SK-N-SH (cell line): ENCODE measurements around the gene PERM1. TPM values are rescaled to one million over a fixed set of nuclear protein-coding genes. Genes with fewer than 3 reads are reported as not detected.

Experiments used
- CTCF ChIA-PET: fragments of 300-600, 350-600 bp; formaldehyde crosslinking; extraction: SDS; loops from one replicate; lab custom pipeline; 2021; lab: Yijun Ruan, JAX
- POLR2A ChIA-PET: fragments of 350-600 bp; sonication (Branson Sonifier 250); formaldehyde crosslinking; extraction: SDS; loops from one replicate; lab custom pipeline; 2020; ENCODE audit warnings: antibody characterized with exemption, inconsistent platforms; lab: Yijun Ruan, JAX
- DNase-seq: peaks from one replicate; pipeline ENCODE4 v3.0.0; 2012
- H2AFZ ChIP-seq: fragments of 200-600 bp; sonication (generic); 2 replicates; pipeline ENCODE4 v1.8.1; 2016; ENCODE audit warnings: antibody characterized with exemption, mild to moderate bottlenecking, low read depth
- H3F3A ChIP-seq: fragments of 200-600 bp; sonication (generic); replicated peaks from 2 replicates; pipeline ENCODE3; 2016; ENCODE audit warnings: antibody characterized with exemption, mild to moderate bottlenecking; ENCODE audit not compliant: insufficient read depth
- H3K27ac ChIP-seq, 2 experiments: fragments of 200-500 bp in 1 of 2; fragments of 200-600 bp in 1 of 2; sonication (Bioruptor generic) in 1 of 2; sonication (generic), shearing (Covaris generic) in 1 of 2; 2 replicates each; pipeline versions ENCODE4 v1.5.1 to v1.6.1; 2014 to 2016; ENCODE audit warnings: low read depth in 2 of 2, inconsistent platforms in 1 of 2, low read length in 1 of 2, mild to moderate bottlenecking in 1 of 2, mixed read lengths in 1 of 2
- H3K27me3 ChIP-seq: fragments of 200-600 bp; sonication (generic), shearing (Covaris generic); 2 replicates; pipeline ENCODE4 v1.6.1; 2016; ENCODE audit warnings: mixed run types; ENCODE audit not compliant: insufficient read depth
- H3K36me3 ChIP-seq, 2 experiments: fragments of 200-500 bp in 1 of 2; fragments of 200-600 bp in 1 of 2; sonication (Bioruptor generic) in 1 of 2; sonication (generic) in 1 of 2; replicated peaks in 1 of 2; 2 replicates each; pipeline versions ENCODE3 to v1.5.1; 2014 to 2016; ENCODE audit warnings: low read length in 1 of 2, mild to moderate bottlenecking in 1 of 2; ENCODE audit not compliant: insufficient read depth in 2 of 2, control insufficient read depth in 1 of 2
- H3K4me1 ChIP-seq, 2 experiments: fragments of 200-500 bp in 1 of 2; fragments of 200-600 bp in 1 of 2; sonication (Bioruptor generic) in 1 of 2; sonication (generic), shearing (Covaris generic) in 1 of 2; 2 replicates each; pipeline versions ENCODE4 v1.5.1 to v1.6.1; 2014 to 2016; ENCODE audit warnings: low read depth in 1 of 2, low read length in 1 of 2, mixed run types in 1 of 2; ENCODE audit not compliant: insufficient read depth in 2 of 2, control insufficient read depth in 1 of 2
- H3K4me2 ChIP-seq: fragments of 200-600 bp; sonication (generic), shearing (Covaris generic); 2 replicates; pipeline ENCODE4 v1.6.1; 2017; ENCODE audit warnings: mixed run types
- H3K4me3 ChIP-seq, 2 experiments: fragments of 200-500 bp in 1 of 2; fragments of 200-600 bp in 1 of 2; sonication (Bioruptor generic) in 1 of 2; sonication (generic), shearing (Covaris generic) in 1 of 2; 2 replicates each; pipeline versions ENCODE4 v1.5.1 to v1.8.1; 2014 to 2016; ENCODE audit warnings: low read depth in 2 of 2, inconsistent platforms in 1 of 2, low read length in 1 of 2, mild to moderate bottlenecking in 1 of 2, mixed read lengths in 1 of 2, moderate library complexity in 1 of 2
- H3K79me2 ChIP-seq: fragments of 200-600 bp; sonication (generic); 2 replicates; pipeline ENCODE4 v1.8.1; 2017; ENCODE audit warnings: mild to moderate bottlenecking; ENCODE audit not compliant: insufficient read depth
- H3K9ac ChIP-seq: fragments of 200-600 bp; sonication (generic); 2 replicates; pipeline ENCODE4 v1.6.1; 2017; ENCODE audit warnings: mixed run types
- H3K9me2 ChIP-seq: fragments of 200-600 bp; sonication (generic); 2 replicates; pipeline ENCODE4 v1.6.1; 2017; ENCODE audit warnings: mixed run types
- H3K9me3 ChIP-seq: fragments of 200-600 bp; sonication (generic); 2 replicates; pipeline ENCODE4 v1.6.1; 2017; ENCODE audit warnings: mixed run types, mild to moderate bottlenecking, moderate library complexity
- H4K20me1 ChIP-seq: fragments of 200-600 bp; sonication (generic); 2 replicates; pipeline ENCODE4 v1.6.1; 2017; ENCODE audit warnings: mild to moderate bottlenecking, mixed run types; ENCODE audit not compliant: insufficient read depth
- ELF1 ChIP-seq: IDR thresholded peaks from 2 replicates; pipeline ENCODE4 v1.4.0; 2012
- EP300 ChIP-seq, 2 experiments: IDR thresholded peaks; 2 replicates each; pipeline versions ENCODE4 v1.4.0 to v1.6.1; 2012; ENCODE audit warnings: borderline replicate concordance in 1 of 2, low read depth in 1 of 2, low read length in 1 of 2
- EZH2phosphoT487 ChIP-seq: fragments of 200-600 bp; sonication (generic); IDR thresholded peaks from 2 replicates; pipeline ENCODE4 v1.6.1; 2017; ENCODE audit warnings: low read depth, mixed run types, mild to moderate bottlenecking, antibody characterized with exemption, moderate library complexity, borderline replicate concordance
- FOXJ3 ChIP-seq: sonication (generic); formaldehyde crosslinking; IDR thresholded peaks from 2 replicates; pipeline ENCODE4 v1.5.1; 2020; ENCODE audit warnings: mild to moderate bottlenecking, missing genetic modification reagents
- FOXM1 ChIP-seq: IDR thresholded peaks from 2 replicates; pipeline ENCODE4 v1.4.0; 2012; ENCODE audit warnings: low read depth, mild to moderate bottlenecking
- GABPA ChIP-seq: IDR thresholded peaks from 2 replicates; pipeline ENCODE4 v1.4.0; 2012; ENCODE audit warnings: low read depth, mild to moderate bottlenecking
- GATA2 ChIP-seq: sonication (generic); formaldehyde crosslinking; IDR thresholded peaks from 2 replicates; pipeline ENCODE4 v1.5.0; 2020; ENCODE audit warnings: mild to moderate bottlenecking, missing genetic modification reagents
- MEF2A ChIP-seq: IDR thresholded peaks from 2 replicates; pipeline ENCODE4 v1.4.0; 2012; ENCODE audit warnings: low read depth, borderline replicate concordance
- MXI1 ChIP-seq: IDR thresholded peaks from 2 replicates; pipeline ENCODE4 v1.6.1; 2012; ENCODE audit warnings: mild to moderate bottlenecking, low read depth, low read length, improper control_type of control experiment
- NFIC ChIP-seq: IDR thresholded peaks from 2 replicates; pipeline ENCODE4 v1.4.0; 2012; ENCODE audit warnings: borderline replicate concordance
- NRF1 ChIP-seq: IDR thresholded peaks from 2 replicates; pipeline ENCODE4 v1.6.1; 2012; ENCODE audit warnings: low read depth, mild to moderate bottlenecking, low read length
- POLR2AphosphoS5 ChIP-seq: IDR thresholded peaks from 2 replicates; pipeline ENCODE4 v1.6.1; 2012; ENCODE audit warnings: low read depth, low read length
- RCOR1 ChIP-seq: fragments of 150-350 bp; IDR thresholded peaks from 2 replicates; pipeline ENCODE4 v1.6.1; 2017; ENCODE audit warnings: antibody characterized with exemption, low read length
- RFX5 ChIP-seq: IDR thresholded peaks from 2 replicates; pipeline ENCODE4 v1.6.1; 2012; ENCODE audit warnings: mild to moderate bottlenecking, improper control_type of control experiment, low read length
- TAF1 ChIP-seq: IDR thresholded peaks from 2 replicates; pipeline ENCODE4 v1.6.1; 2012; ENCODE audit warnings: low read depth, mild to moderate bottlenecking, low read length, moderate library complexity, borderline replicate concordance
- YY1 ChIP-seq: IDR thresholded peaks from 2 replicates; pipeline ENCODE4 v1.4.0; 2012; ENCODE audit warnings: low read depth, mild to moderate bottlenecking
- WGBS: methylation state at CpG from one replicate; pipeline ENCODE4 v1.1.6; 2017; ENCODE audit warnings: low lambda C conversion rate; 5-methylcytosine and 5-hydroxymethylcytosine counted together
- polyA plus RNA-seq, 3 experiments: library from polyadenylated mRNA; depleted of rRNA; stranded (reverse); fragments of >200 nt; gene quantifications; 2 replicates each; pipeline ENCODE4 v1.2.3, GENCODE V29; 2012
- TF ChIP-seq, protein P1 (sequence below): fragments of 200-600 bp; sonication (generic); IDR thresholded peaks from 2 replicates; pipeline ENCODE4 v1.6.1; 2017; ENCODE audit warnings: antibody characterized with exemption, mild to moderate bottlenecking, moderate library complexity
- TF ChIP-seq, protein P2 (sequence below): IDR thresholded peaks from 2 replicates; pipeline ENCODE4 v1.4.0; 2012; ENCODE audit warnings: low read depth, borderline replicate concordance
- TF ChIP-seq, protein P3 (sequence below): fragments of 150-350 bp; IDR thresholded peaks from 2 replicates; pipeline ENCODE4 v1.6.1; 2017; ENCODE audit warnings: antibody characterized with exemption, low read length, low read depth, borderline replicate concordance
- TF ChIP-seq, protein P4 (sequence below): fragments of 150-350 bp; IDR thresholded peaks from 2 replicates; pipeline ENCODE4 v1.6.1; 2016; ENCODE audit warnings: mild to moderate bottlenecking, low read depth, low read length

The PERM1 gene
- polyA plus RNA-seq, 1 of the 3 experiments (the other 2 are of a cell fraction), result 0.25 TPM

DNA sequence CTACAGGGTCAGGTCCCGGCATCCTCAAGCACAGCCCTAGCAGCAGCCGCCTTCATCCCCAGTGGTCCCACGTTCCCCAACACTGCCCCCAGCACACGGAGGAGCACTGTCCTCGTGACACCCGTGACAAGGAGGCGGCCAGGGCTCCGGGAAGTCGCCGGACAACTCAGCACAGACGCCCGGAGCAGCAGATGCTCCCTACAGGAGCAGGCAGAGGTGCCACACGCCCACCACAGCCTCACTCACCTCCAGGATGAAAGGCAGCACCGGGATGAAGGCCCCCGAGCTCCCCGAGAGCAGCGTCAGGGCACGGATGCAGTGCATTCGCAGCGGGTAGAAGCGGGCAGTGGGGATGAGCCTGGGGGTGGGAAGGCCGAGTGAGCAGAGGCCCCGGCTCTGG is 31.0 kb downstream of the PERM1 start (continued):
- TF ChIP-seq GABPA, result no peak
- no peak for TF ChIP-seq ELF1
- no peak for TF ChIP-seq MEF2A

DNA sequence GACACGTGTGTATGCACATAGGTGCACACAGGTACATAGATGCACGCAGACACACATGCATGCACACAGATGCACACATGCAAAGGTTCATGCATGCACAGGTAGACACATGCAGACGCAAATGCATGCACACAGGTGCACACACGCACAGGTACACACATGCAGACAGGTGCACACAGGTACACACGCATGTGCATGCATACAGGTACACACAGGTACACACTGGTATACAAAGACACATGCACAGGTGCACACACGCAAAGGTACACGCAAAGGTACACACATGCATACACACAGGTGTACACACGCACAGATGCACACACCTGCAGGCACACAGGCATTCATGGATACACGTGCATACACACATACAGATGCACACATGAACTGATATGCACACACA is 31.6 kb downstream of the PERM1 start:
- WGBS, result 97% methylated on average over 7 of the region's 9 CpGs
- POLR2A ChIA-PET, result no interaction called here
- peaks cover 0 to 94% of the 10 kb centered on the region in 2 experiments for H3K36me3 ChIP-seq

DNA sequence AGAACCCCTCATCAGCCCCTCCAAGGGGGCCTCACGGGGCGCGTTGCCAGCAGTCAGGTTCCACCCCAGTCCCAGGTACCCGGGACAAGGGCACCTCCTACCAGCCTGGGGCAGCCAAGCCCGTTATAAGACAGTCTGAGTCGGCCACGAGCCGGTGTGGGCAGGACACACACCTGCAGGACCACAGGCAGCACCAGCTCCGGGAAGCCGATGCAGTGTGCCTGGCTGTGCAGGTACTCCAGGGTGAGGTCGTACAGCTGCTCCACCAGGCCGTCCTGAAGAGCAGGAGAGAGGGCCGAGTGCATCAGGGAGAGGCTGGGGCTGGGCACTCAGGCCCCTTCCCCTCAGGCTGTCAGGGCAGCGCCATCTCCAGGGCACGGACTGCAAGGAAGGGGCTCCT is 33.9 kb downstream of the PERM1 start:
- H3K9ac ChIP-seq, result no peak overlapping the region
- no peaks in the 10 kb centered on the region for H3K79me2 ChIP-seq
- ChIA-PET POLR2A (no interaction called here), CTCF (interaction anchor here (1.0 kb wide), 1 partner anchor 9 kb away, joined by 3 read pairs; no protein-coding TSS in a partner anchor)
- no peak overlapping the region for H2AFZ ChIP-seq
- 0 out of 2 replicates have a peak, but pooled peaks cover 11% of the 10 kb centered on the region for H4K20me1 ChIP-seq
- H3K4me1 ChIP-seq, result peaks cover 0 to 27% of the 10 kb centered on the region in 2 experiments; a peak in 1 of 4 replicates
- DNase-seq, result no peak
- no peak overlapping the region for H3K4me3 ChIP-seq
- no CpG with 5 or more reads among the region's 15 CpGs for WGBS
- no peak overlapping the region for H3K4me2 ChIP-seq
- no peak overlapping the region for H3K27ac ChIP-seq
- H3K36me3 ChIP-seq, result peaks cover 0 to 80% of the 10 kb centered on the region in 2 experiments
- H3K9me2 ChIP-seq, result no peaks in the 10 kb centered on the region
- TF ChIP-seq RCOR1 (no peak), GABPA (no peak), POLR2AphosphoS5 (no peak), MXI1 (no peak), EZH2phosphoT487 (no peak), FOXJ3 (CRISPR knock-in tag) (no peak), GATA2 (CRISPR knock-in tag) (no peak), MEF2A (no peak), FOXM1 (no peak), EP300 (IDR thresholded peaks at IDR 0.05; ENCODE audit: borderline replicate concordance in 1 of 2, low read depth in 1 of 2, low read length in 1 of 2) (no peak), TAF1 (no peak), YY1 (no peak), RFX5 (no peak)
- TF ChIP-seq, protein P1, sequence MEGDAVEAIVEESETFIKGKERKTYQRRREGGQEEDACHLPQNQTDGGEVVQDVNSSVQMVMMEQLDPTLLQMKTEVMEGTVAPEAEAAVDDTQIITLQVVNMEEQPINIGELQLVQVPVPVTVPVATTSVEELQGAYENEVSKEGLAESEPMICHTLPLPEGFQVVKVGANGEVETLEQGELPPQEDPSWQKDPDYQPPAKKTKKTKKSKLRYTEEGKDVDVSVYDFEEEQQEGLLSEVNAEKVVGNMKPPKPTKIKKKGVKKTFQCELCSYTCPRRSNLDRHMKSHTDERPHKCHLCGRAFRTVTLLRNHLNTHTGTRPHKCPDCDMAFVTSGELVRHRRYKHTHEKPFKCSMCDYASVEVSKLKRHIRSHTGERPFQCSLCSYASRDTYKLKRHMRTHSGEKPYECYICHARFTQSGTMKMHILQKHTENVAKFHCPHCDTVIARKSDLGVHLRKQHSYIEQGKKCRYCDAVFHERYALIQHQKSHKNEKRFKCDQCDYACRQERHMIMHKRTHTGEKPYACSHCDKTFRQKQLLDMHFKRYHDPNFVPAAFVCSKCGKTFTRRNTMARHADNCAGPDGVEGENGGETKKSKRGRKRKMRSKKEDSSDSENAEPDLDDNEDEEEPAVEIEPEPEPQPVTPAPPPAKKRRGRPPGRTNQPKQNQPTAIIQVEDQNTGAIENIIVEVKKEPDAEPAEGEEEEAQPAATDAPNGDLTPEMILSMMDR, result no peak
- TF ChIP-seq, protein P2, sequence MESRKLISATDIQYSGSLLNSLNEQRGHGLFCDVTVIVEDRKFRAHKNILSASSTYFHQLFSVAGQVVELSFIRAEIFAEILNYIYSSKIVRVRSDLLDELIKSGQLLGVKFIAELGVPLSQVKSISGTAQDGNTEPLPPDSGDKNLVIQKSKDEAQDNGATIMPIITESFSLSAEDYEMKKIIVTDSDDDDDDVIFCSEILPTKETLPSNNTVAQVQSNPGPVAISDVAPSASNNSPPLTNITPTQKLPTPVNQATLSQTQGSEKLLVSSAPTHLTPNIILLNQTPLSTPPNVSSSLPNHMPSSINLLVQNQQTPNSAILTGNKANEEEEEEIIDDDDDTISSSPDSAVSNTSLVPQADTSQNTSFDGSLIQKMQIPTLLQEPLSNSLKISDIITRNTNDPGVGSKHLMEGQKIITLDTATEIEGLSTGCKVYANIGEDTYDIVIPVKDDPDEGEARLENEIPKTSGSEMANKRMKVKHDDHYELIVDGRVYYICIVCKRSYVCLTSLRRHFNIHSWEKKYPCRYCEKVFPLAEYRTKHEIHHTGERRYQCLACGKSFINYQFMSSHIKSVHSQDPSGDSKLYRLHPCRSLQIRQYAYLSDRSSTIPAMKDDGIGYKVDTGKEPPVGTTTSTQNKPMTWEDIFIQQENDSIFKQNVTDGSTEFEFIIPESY, result no peak
- TF ChIP-seq, protein P3, sequence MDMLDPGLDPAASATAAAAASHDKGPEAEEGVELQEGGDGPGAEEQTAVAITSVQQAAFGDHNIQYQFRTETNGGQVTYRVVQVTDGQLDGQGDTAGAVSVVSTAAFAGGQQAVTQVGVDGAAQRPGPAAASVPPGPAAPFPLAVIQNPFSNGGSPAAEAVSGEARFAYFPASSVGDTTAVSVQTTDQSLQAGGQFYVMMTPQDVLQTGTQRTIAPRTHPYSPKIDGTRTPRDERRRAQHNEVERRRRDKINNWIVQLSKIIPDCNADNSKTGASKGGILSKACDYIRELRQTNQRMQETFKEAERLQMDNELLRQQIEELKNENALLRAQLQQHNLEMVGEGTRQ, result no peak
- TF ChIP-seq, protein P4, sequence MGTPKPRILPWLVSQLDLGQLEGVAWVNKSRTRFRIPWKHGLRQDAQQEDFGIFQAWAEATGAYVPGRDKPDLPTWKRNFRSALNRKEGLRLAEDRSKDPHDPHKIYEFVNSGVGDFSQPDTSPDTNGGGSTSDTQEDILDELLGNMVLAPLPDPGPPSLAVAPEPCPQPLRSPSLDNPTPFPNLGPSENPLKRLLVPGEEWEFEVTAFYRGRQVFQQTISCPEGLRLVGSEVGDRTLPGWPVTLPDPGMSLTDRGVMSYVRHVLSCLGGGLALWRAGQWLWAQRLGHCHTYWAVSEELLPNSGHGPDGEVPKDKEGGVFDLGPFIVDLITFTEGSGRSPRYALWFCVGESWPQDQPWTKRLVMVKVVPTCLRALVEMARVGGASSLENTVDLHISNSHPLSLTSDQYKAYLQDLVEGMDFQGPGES, result no peak
- peaks cover 15% of the 10 kb centered on the region for H3F3A ChIP-seq
- H3K27me3 ChIP-seq, result no peaks in the 10 kb centered on the region
- H3K9me3 ChIP-seq, result no peaks in the 10 kb centered on the region

More for the DNA sequence above, 31.6 kb downstream of the PERM1 start:
- no peaks in the 10 kb centered on the region for H3K9me2 ChIP-seq
- no peak overlapping the region for H3K4me3 ChIP-seq
- DNase-seq, result no peak
- no peak overlapping the region for H2AFZ ChIP-seq
- H3K27ac ChIP-seq, result no peak overlapping the region
- no peak overlapping the region for H3K9ac ChIP-seq
- CTCF ChIA-PET, result no interaction called here
- TF ChIP-seq FOXM1, result no peak
- TF ChIP-seq NRF1, result no peak
- no peak for TF ChIP-seq NFIC
- no peak for TF ChIP-seq FOXJ3 (CRISPR knock-in tag)
- no peak for TF ChIP-seq RCOR1
- TF ChIP-seq RFX5, result no peak
- TF ChIP-seq, all 33 proteins: peak for 0
- Histone ChIP-seq H3K9me3 (no peaks in the 10 kb centered on the region), H3K27me3 (no peaks in the 10 kb centered on the region), H3K4me1 (peaks cover 0 to 5% of the 10 kb centered on the region in 2 experiments; a peak in 1 of 4 replicates), H3K4me2 (no peak overlapping the region), H3F3A (peaks cover under 1% of the 10 kb centered on the region), H4K20me1 (0 out of 2 replicates have a peak, but pooled peaks cover 11% of the 10 kb centered on the region), H3K79me2 (no peaks in the 10 kb centered on the region)
